SK-N-SH (cell line): ENCODE measurements around the gene ARFGAP1. TPM values are rescaled to one million over a fixed set of nuclear protein-coding genes. Genes with fewer than 3 reads are reported as not detected.

ENCODE experiments used
- CTCF ChIA-PET: fragments of 300-600, 350-600 bp; formaldehyde crosslinking; extraction: SDS; loops from one replicate; lab custom pipeline; 2021; lab: Yijun Ruan, JAX
- POLR2A ChIA-PET: fragments of 350-600 bp; sonication (Branson Sonifier 250); formaldehyde crosslinking; extraction: SDS; loops from one replicate; lab custom pipeline; 2020; ENCODE audit warnings: antibody characterized with exemption, inconsistent platforms; lab: Yijun Ruan, JAX
- DNase-seq: peaks from one replicate; pipeline ENCODE4 v3.0.0; 2012
- H2AFZ ChIP-seq: fragments of 200-600 bp; sonication (generic); 2 replicates; pipeline ENCODE4 v1.8.1; 2016; ENCODE audit warnings: antibody characterized with exemption, mild to moderate bottlenecking, low read depth
- H3F3A ChIP-seq: fragments of 200-600 bp; sonication (generic); replicated peaks from 2 replicates; pipeline ENCODE3; 2016; ENCODE audit warnings: antibody characterized with exemption, mild to moderate bottlenecking; ENCODE audit not compliant: insufficient read depth
- H3K27ac ChIP-seq, 2 experiments: fragments of 200-500 bp in 1 of 2; fragments of 200-600 bp in 1 of 2; sonication (Bioruptor generic) in 1 of 2; sonication (generic), shearing (Covaris generic) in 1 of 2; 2 replicates each; pipeline versions ENCODE4 v1.5.1 to v1.6.1; 2014 to 2016; ENCODE audit warnings: low read depth in 2 of 2, inconsistent platforms in 1 of 2, low read length in 1 of 2, mild to moderate bottlenecking in 1 of 2, mixed read lengths in 1 of 2
- H3K27me3 ChIP-seq: fragments of 200-600 bp; sonication (generic), shearing (Covaris generic); 2 replicates; pipeline ENCODE4 v1.6.1; 2016; ENCODE audit warnings: mixed run types; ENCODE audit not compliant: insufficient read depth
- H3K36me3 ChIP-seq, 2 experiments: fragments of 200-500 bp in 1 of 2; fragments of 200-600 bp in 1 of 2; sonication (Bioruptor generic) in 1 of 2; sonication (generic) in 1 of 2; replicated peaks in 1 of 2; 2 replicates each; pipeline versions ENCODE3 to v1.5.1; 2014 to 2016; ENCODE audit warnings: low read length in 1 of 2, mild to moderate bottlenecking in 1 of 2; ENCODE audit not compliant: insufficient read depth in 2 of 2, control insufficient read depth in 1 of 2
- H3K4me1 ChIP-seq, 2 experiments: fragments of 200-500 bp in 1 of 2; fragments of 200-600 bp in 1 of 2; sonication (Bioruptor generic) in 1 of 2; sonication (generic), shearing (Covaris generic) in 1 of 2; 2 replicates each; pipeline versions ENCODE4 v1.5.1 to v1.6.1; 2014 to 2016; ENCODE audit warnings: low read depth in 1 of 2, low read length in 1 of 2, mixed run types in 1 of 2; ENCODE audit not compliant: insufficient read depth in 2 of 2, control insufficient read depth in 1 of 2
- H3K4me2 ChIP-seq: fragments of 200-600 bp; sonication (generic), shearing (Covaris generic); 2 replicates; pipeline ENCODE4 v1.6.1; 2017; ENCODE audit warnings: mixed run types
- H3K4me3 ChIP-seq, 2 experiments: fragments of 200-500 bp in 1 of 2; fragments of 200-600 bp in 1 of 2; sonication (Bioruptor generic) in 1 of 2; sonication (generic), shearing (Covaris generic) in 1 of 2; 2 replicates each; pipeline versions ENCODE4 v1.5.1 to v1.8.1; 2014 to 2016; ENCODE audit warnings: low read depth in 2 of 2, inconsistent platforms in 1 of 2, low read length in 1 of 2, mild to moderate bottlenecking in 1 of 2, mixed read lengths in 1 of 2, moderate library complexity in 1 of 2
- H3K79me2 ChIP-seq: fragments of 200-600 bp; sonication (generic); 2 replicates; pipeline ENCODE4 v1.8.1; 2017; ENCODE audit warnings: mild to moderate bottlenecking; ENCODE audit not compliant: insufficient read depth
- H3K9ac ChIP-seq: fragments of 200-600 bp; sonication (generic); 2 replicates; pipeline ENCODE4 v1.6.1; 2017; ENCODE audit warnings: mixed run types
- H3K9me2 ChIP-seq: fragments of 200-600 bp; sonication (generic); 2 replicates; pipeline ENCODE4 v1.6.1; 2017; ENCODE audit warnings: mixed run types
- H3K9me3 ChIP-seq: fragments of 200-600 bp; sonication (generic); 2 replicates; pipeline ENCODE4 v1.6.1; 2017; ENCODE audit warnings: mixed run types, mild to moderate bottlenecking, moderate library complexity
- H4K20me1 ChIP-seq: fragments of 200-600 bp; sonication (generic); 2 replicates; pipeline ENCODE4 v1.6.1; 2017; ENCODE audit warnings: mild to moderate bottlenecking, mixed run types; ENCODE audit not compliant: insufficient read depth
- ELF1 ChIP-seq: IDR thresholded peaks from 2 replicates; pipeline ENCODE4 v1.4.0; 2012
- FOSL2 ChIP-seq: IDR thresholded peaks from 2 replicates; pipeline ENCODE4 v1.4.0; 2012; ENCODE audit warnings: low read depth, mild to moderate bottlenecking, moderate library complexity, borderline replicate concordance
- FOXJ3 ChIP-seq: sonication (generic); formaldehyde crosslinking; IDR thresholded peaks from 2 replicates; pipeline ENCODE4 v1.5.1; 2020; ENCODE audit warnings: mild to moderate bottlenecking, missing genetic modification reagents
- GATA2 ChIP-seq: sonication (generic); formaldehyde crosslinking; IDR thresholded peaks from 2 replicates; pipeline ENCODE4 v1.5.0; 2020; ENCODE audit warnings: mild to moderate bottlenecking, missing genetic modification reagents
- MEF2A ChIP-seq: IDR thresholded peaks from 2 replicates; pipeline ENCODE4 v1.4.0; 2012; ENCODE audit warnings: low read depth, borderline replicate concordance
- MXI1 ChIP-seq: IDR thresholded peaks from 2 replicates; pipeline ENCODE4 v1.6.1; 2012; ENCODE audit warnings: mild to moderate bottlenecking, low read depth, low read length, improper control_type of control experiment
- NFIC ChIP-seq: IDR thresholded peaks from 2 replicates; pipeline ENCODE4 v1.4.0; 2012; ENCODE audit warnings: borderline replicate concordance
- RAD21 ChIP-seq: IDR thresholded peaks from 2 replicates; pipeline ENCODE4 v1.6.1; 2012; ENCODE audit warnings: mild to moderate bottlenecking, low read length
- REST ChIP-seq: IDR thresholded peaks from 2 replicates; pipeline ENCODE4 v1.6.1; 2012; ENCODE audit warnings: mild to moderate bottlenecking, low read depth, low read length, moderate library complexity
- RFX5 ChIP-seq: IDR thresholded peaks from 2 replicates; pipeline ENCODE4 v1.6.1; 2012; ENCODE audit warnings: mild to moderate bottlenecking, improper control_type of control experiment, low read length
- RXRA ChIP-seq: IDR thresholded peaks from 2 replicates; pipeline ENCODE4 v1.4.0; 2012; ENCODE audit warnings: low read depth, mild to moderate bottlenecking, borderline replicate concordance
- SIN3A ChIP-seq: IDR thresholded peaks from 2 replicates; pipeline ENCODE4 v1.6.1; 2012; ENCODE audit warnings: low read depth, mild to moderate bottlenecking, low read length, moderate library complexity, borderline replicate concordance
- TCF12 ChIP-seq: IDR thresholded peaks from 2 replicates; pipeline ENCODE4 v1.4.0; 2012
- USF1 ChIP-seq: IDR thresholded peaks from 2 replicates; pipeline ENCODE4 v1.4.0; 2012; ENCODE audit warnings: low read depth, borderline replicate concordance
- YY1 ChIP-seq: IDR thresholded peaks from 2 replicates; pipeline ENCODE4 v1.4.0; 2012; ENCODE audit warnings: low read depth, mild to moderate bottlenecking
- WGBS: methylation state at CpG from one replicate; pipeline ENCODE4 v1.1.6; 2017; ENCODE audit warnings: low lambda C conversion rate; 5-methylcytosine and 5-hydroxymethylcytosine counted together
- polyA plus RNA-seq, 3 experiments: library from polyadenylated mRNA; depleted of rRNA; stranded (reverse); fragments of >200 nt; gene quantifications; 2 replicates each; pipeline ENCODE4 v1.2.3, GENCODE V29; 2012

Gene ARFGAP1
- polyA plus RNA-seq, 1 of the 3 experiments (the other 2 are of a cell fraction) = 72.7 TPM

- POLR2A ChIA-PET = no interaction called here
- no peak overlapping the region for H2AFZ ChIP-seq
- no peak for TF ChIP-seq MEF2A
- TF ChIP-seq FOXJ3 (CRISPR knock-in tag) = no peak
- TF ChIP-seq, all 33 proteins: peak for 0
- H3K4me1 ChIP-seq = peaks cover 0 to 7% of the 10 kb centered on the region in 2 experiments; a peak in 1 of 4 replicates
- no peak overlapping the region for H3K9ac ChIP-seq
- no peaks in the 10 kb centered on the region for H3K79me2 ChIP-seq
- no peaks in the 10 kb centered on the region for H4K20me1 ChIP-seq
- CTCF ChIA-PET = interaction anchor here (1.1 to 15.6 kb wide), 2 partner anchors 14 to 55 kb away, joined by 3 to 168 read pairs; no protein-coding TSS in a partner anchor
- H3K9me2 ChIP-seq = no peaks in the 10 kb centered on the region
- H3K9me3 ChIP-seq = no peaks in the 10 kb centered on the region
- whole genome bisulfite sequencing = 63% methylated on average over 3 of the region's 10 CpGs
- no peak overlapping the region for H3K27ac ChIP-seq
- DNase-seq = no peak
- no peaks in the 10 kb centered on the region for H3F3A ChIP-seq
- H3K4me2 ChIP-seq = no peak overlapping the region
- H3K4me3 ChIP-seq = no peak overlapping the region
- H3K36me3 ChIP-seq = no peaks in the 10 kb centered on the region
- H3K27me3 ChIP-seq = no peaks in the 10 kb centered on the region
Measured at GRCh38 chr20:63238031-63238430, 34.6 kb upstream of the ARFGAP1 start.

GRCh38 chr20:63238514-63239125 is 34.0 kb upstream of the ARFGAP1 start:
- DNase-seq = peak; percentile 57
- Histone ChIP-seq H3K9me3 (no peaks in the 10 kb centered on the region), H3K4me1 (peaks cover 0 to 7% of the 10 kb centered on the region in 2 experiments; a peak in 1 of 4 replicates), H3K9ac (no peak overlapping the region), H4K20me1 (no peaks in the 10 kb centered on the region), H3K79me2 (no peaks in the 10 kb centered on the region), H3K9me2 (no peaks in the 10 kb centered on the region), H3K27ac (no peak overlapping the region), H3K4me3 (no peak overlapping the region), H3K27me3 (no peaks in the 10 kb centered on the region), H3K36me3 (no peaks in the 10 kb centered on the region), H3F3A (no peaks in the 10 kb centered on the region), H2AFZ (no peak overlapping the region), H3K4me2 (no peak overlapping the region)
- ChIA-PET POLR2A (interaction anchor here (0.5 kb wide), 1 partner anchor 187 kb away, joined by 3 read pairs; no protein-coding TSS in a partner anchor), CTCF (interaction anchor here (1.1 to 15.6 kb wide), 3 partner anchors 14 to 56 kb away, joined by 3 to 168 read pairs (median 3); no protein-coding TSS in a partner anchor)
- WGBS = 35% methylated on average over 11 of the region's 16 CpGs
- no peak for TF ChIP-seq RFX5
- 0 out of 2 replicates have a peak, but pooled peaks have one; percentile 16 for TF ChIP-seq RAD21

- Histone ChIP-seq H3K4me2 (no peak overlapping the region), H3K9ac (no peak overlapping the region), H3K27me3 (no peaks in the 10 kb centered on the region), H3K4me3 (no peak overlapping the region), H4K20me1 (no peaks in the 10 kb centered on the region), H3K9me3 (no peaks in the 10 kb centered on the region), H3K79me2 (no peaks in the 10 kb centered on the region), H3F3A (no peaks in the 10 kb centered on the region), H3K27ac (no peak overlapping the region), H3K4me1 (peaks cover 0 to 7% of the 10 kb centered on the region in 2 experiments; a peak in 1 of 4 replicates), H3K9me2 (no peaks in the 10 kb centered on the region), H3K36me3 (no peaks in the 10 kb centered on the region), H2AFZ (no peak overlapping the region)
- CTCF ChIA-PET = interaction anchor here (1.1 to 15.6 kb wide), 5 partner anchors 9 to 142 kb away, joined by 3 to 168 read pairs (median 5); no protein-coding TSS in a partner anchor
- 81% methylated on average over 15 of the region's 30 CpGs for WGBS
- no peak for DNase-seq
- no peak for TF ChIP-seq RXRA
- no peak for TF ChIP-seq SIN3A
- no peak for TF ChIP-seq TCF12
- no peak for TF ChIP-seq ELF1
- no peak for TF ChIP-seq MEF2A
- no peak for TF ChIP-seq MXI1
- no peak for TF ChIP-seq NFIC
- TF ChIP-seq USF1 = no peak
- no peak for TF ChIP-seq FOXJ3 (CRISPR knock-in tag)
- TF ChIP-seq REST = no peak
- TF ChIP-seq GATA2 (CRISPR knock-in tag) = no peak
- no peak for TF ChIP-seq FOSL2
- TF ChIP-seq YY1 = no peak
- TF ChIP-seq RAD21 = no peak
- TF ChIP-seq, all 33 proteins: peak for 0
- POLR2A ChIA-PET = no interaction called here
Measured at GRCh38 chr20:63239431-63239830, 33.2 kb upstream of the ARFGAP1 start.
